Testis (tissue), 3 donors: ENCODE measurements around the gene KCNK10. TPM values are rescaled to one million over a fixed set of nuclear protein-coding genes. Genes with fewer than 3 reads are reported as not detected.

Source experiments
- DNase-seq: peaks from one replicate; pipeline ENCODE4 v3.0.0-alpha.2; 2019
- H3K27ac ChIP-seq, 2 donors: fragments of 200-600 bp; sonication (generic); one replicate each; pipeline ENCODE4 v1.5.1; 2019
- H3K27me3 ChIP-seq: fragments of 200-600 bp; sonication (generic); one replicate; pipeline ENCODE4 v1.5.1; 2019
- H3K36me3 ChIP-seq: fragments of 200-600 bp; sonication (generic); one replicate; pipeline ENCODE4 v1.5.1; 2017; ENCODE audit warnings: low read depth; ENCODE audit errors: missing control alignments
- H3K4me1 ChIP-seq: fragments of 200-600 bp; sonication (generic); one replicate; pipeline ENCODE4 v1.5.1; 2019
- H3K4me3 ChIP-seq, 2 donors: fragments of 200-600 bp; sonication (generic); one replicate each; pipeline ENCODE4 v1.5.1; 2017 to 2019
- H3K9me3 ChIP-seq: fragments of 200-600 bp; sonication (generic); one replicate; pipeline ENCODE4 v1.5.1; 2017
- CTCF ChIP-seq, 3 experiments: fragments of 450-650 bp in 2 of 3; fragments of 200-600 bp in 1 of 3; sonication (generic) in 1 of 3; IDR thresholded peaks; one replicate each; pipeline ENCODE4 v1.5.1; 2016 to 2019; ENCODE audit warnings: antibody characterized with exemption in 3 of 3, mild to moderate bottlenecking in 2 of 3, moderate library complexity in 1 of 3
- POLR2A ChIP-seq: fragments of 450-650 bp; IDR thresholded peaks from one replicate; pipeline ENCODE4 v1.6.1; 2017; ENCODE audit warnings: antibody characterized with exemption, mild to moderate bottlenecking, moderate library complexity
- WGBS, 2 donors: methylation state at CpG; one replicate each; pipeline ENCODE4 v1.1.5; 2018; 5-methylcytosine and 5-hydroxymethylcytosine counted together
- intact Hi-C: fragments of 100-400 bp; cut with DNase I; formaldehyde crosslinking; loops from one replicate; pipeline ENCODE4 v1.15.1; 2023; ENCODE audit warnings: low total_unique reads
- polyA plus RNA-seq: library from polyadenylated mRNA; stranded (reverse); fragments of 350-450 nt; fragmentation: Illumina TruSeq; extraction: RNeasy Lipid Tissue Mini Kit (QIAGEN cat#74804); gene quantifications from one replicate; pipeline ENCODE4 v1.2.3, GENCODE V29; 2014; ENCODE audit warnings: low read depth, low replicate concordance; ENCODE audit not compliant: insufficient read depth
- total RNA-seq, 2 donors: library from RNA; depleted of rRNA; stranded (reverse); fragments of >200 nt; gene quantifications; one replicate each; pipeline ENCODE4 v1.2.3, GENCODE V29; 2016

The KCNK10 gene
- total and polyA plus RNA-seq, 3 donors from 2014 or later, result 0.55 to 4.2 (median 1.6) TPM

DNA sequence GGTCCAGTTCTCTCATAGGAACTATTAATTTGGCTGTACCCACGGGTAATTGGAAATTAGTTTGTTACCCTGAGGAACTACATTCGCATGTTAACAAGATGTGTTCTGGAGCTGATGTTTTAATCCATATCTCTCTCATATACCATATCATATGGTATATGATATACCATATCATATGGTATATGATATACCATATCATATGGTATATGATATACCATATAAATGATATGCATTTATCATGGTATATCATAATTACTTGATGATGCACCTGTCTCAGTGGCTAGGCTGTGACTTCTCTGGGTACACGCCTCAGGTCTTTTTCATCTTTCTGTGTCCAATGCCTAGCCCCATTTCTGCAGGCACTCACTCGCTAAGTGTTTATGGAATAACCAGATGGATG lies 13.0 kb downstream of the KCNK10 start:
- Histone ChIP-seq H3K4me3 (no peak overlapping the region), H3K27me3 (no peaks in the 10 kb centered on the region), H3K27ac (no peak overlapping the region), H3K36me3 (no peaks in the 10 kb centered on the region), H3K4me1 (no peaks in the 10 kb centered on the region), H3K9me3 (no peaks in the 10 kb centered on the region)
- WGBS, 2 donors, result 85 to 93% methylated on average over 4 of the region's 4 CpGs
- intact Hi-C loops, result no loop called here
- no peak for TF ChIP-seq POLR2A
- no peak for TF ChIP-seq CTCF (IDR thresholded peaks at IDR 0.05)
- no peak for DNase-seq

DNA sequence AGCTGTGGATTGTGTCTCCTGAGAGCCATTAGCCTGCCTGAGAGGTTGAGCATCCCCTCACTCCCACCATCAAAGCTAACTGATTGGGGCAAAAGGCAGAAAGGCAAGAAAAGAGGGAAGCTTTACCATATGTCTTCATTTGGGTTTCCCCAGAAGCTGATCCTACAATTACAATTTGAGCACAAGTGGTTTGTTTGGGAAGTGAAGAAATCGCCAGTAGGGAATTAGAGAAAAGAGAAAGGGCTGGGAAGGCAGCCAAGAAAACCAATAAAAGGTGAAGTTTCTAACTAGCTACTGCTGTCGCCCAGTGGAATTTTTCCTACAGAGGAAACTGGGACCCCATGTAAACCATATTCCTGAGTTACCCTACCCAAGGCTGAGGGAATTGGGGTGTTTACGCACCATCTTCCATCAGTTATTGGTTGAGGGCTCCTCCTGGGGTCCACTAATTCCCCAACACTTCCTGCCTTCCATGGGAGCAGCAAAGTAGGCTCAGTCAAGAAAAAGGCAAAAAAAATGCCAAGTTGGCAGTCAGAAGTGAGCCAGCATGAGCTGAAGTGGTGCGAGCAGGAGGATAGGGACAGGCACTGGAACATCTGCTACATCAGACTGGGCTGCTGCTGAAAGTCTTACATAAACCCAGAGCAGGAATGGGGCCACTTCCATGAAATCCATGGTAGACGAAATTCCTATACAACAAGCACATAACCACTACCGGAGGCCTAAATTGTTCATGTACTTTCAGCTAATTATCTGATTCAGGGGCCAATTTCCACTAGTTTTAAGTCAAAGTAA lies 17.3 kb downstream of the KCNK10 start:
- no peaks in the 10 kb centered on the region for H3K36me3 ChIP-seq
- no peak for DNase-seq

GRCh38 chr14:88303041-88303440 lies 20.0 kb downstream of the KCNK10 start:
- DNase-seq, result no peak
- no peak overlapping the region for H3K27ac ChIP-seq
- 59 to 71% methylated on average over 3 of the region's 3 CpGs for WGBS, 2 donors
- TF ChIP-seq POLR2A (no peak), CTCF (IDR thresholded peaks at IDR 0.05) (no peak)
- no peak overlapping the region for H3K4me3 ChIP-seq
- no peaks in the 10 kb centered on the region for H3K9me3 ChIP-seq
- no peaks in the 10 kb centered on the region for H3K36me3 ChIP-seq
- intact Hi-C loops, result no loop called here
- H3K27me3 ChIP-seq, result no peaks in the 10 kb centered on the region
- no peaks in the 10 kb centered on the region for H3K4me1 ChIP-seq

More for the DNA sequence above, 17.3 kb downstream of the KCNK10 start:
- intact Hi-C loops, result no loop called here
- no peaks in the 10 kb centered on the region for H3K4me1 ChIP-seq
- no peaks in the 10 kb centered on the region for H3K9me3 ChIP-seq
- H3K4me3 ChIP-seq, result no peak overlapping the region
- no peak for TF ChIP-seq POLR2A
- TF ChIP-seq CTCF (IDR thresholded peaks at IDR 0.05), result no peak
- H3K27me3 ChIP-seq, result no peaks in the 10 kb centered on the region
- WGBS, 2 donors, result 68 to 83% methylated on average over 6 of the region's 6 CpGs
- H3K27ac ChIP-seq, result no peak overlapping the region

DNA sequence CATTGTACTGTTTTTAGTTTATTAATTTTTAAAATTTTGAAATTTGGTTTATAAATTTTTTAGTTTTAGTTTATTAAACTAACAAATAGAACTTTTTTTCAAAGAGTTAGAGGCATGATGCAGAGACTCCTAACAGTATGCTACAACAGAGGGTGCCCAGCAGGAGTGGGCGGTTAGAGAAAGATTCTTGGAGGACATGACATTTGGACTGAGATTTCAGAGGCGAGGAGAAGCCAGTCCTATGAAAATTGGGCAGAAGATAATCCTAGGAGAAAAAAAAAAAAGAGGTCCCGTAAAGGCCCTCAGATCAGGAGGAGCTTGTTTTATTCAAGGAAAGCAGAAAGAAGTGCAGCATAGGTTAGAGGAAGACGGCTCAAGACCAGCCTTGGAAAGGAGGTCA lies 21.7 kb downstream of the KCNK10 start:
- DNase-seq, result no peak
- Histone ChIP-seq H3K4me1 (no peaks in the 10 kb centered on the region), H3K36me3 (no peaks in the 10 kb centered on the region), H3K27me3 (no peaks in the 10 kb centered on the region), H3K27ac (no peak overlapping the region), H3K9me3 (no peaks in the 10 kb centered on the region), H3K4me3 (no peak overlapping the region)
- TF ChIP-seq POLR2A (no peak), CTCF (IDR thresholded peaks at IDR 0.05) (no peak)
- WGBS, 2 donors, result 73 to 89% methylated on average over 4 of the region's 4 CpGs
- intact Hi-C loops, result no loop called here

GRCh38 chr14:88300817-88301216 lies 22.3 kb downstream of the KCNK10 start:
- H3K9me3 ChIP-seq, result no peaks in the 10 kb centered on the region
- H3K27ac ChIP-seq, result no peak overlapping the region
- intact Hi-C loops, result no loop called here
- no peak overlapping the region for H3K4me3 ChIP-seq
- H3K36me3 ChIP-seq, result no peaks in the 10 kb centered on the region
- H3K27me3 ChIP-seq, result no peaks in the 10 kb centered on the region
- TF ChIP-seq CTCF (IDR thresholded peaks at IDR 0.05), result no peak
- TF ChIP-seq POLR2A, result no peak
- H3K4me1 ChIP-seq, result no peaks in the 10 kb centered on the region
- no peak for DNase-seq
- WGBS, 2 donors, result 87 to 90% methylated on average over 3 of the region's 3 CpGs
